GM23248 (cell line): ENCODE measurements around the gene DHRS4L2.
"Not testable (repeated sequence)": the region's sequence is repeated elsewhere in the genome, so short reads cannot be mapped to it uniquely, and the experiment has no call there.

Source experiments
- EZH2 ChIP-seq: fragments of 200-600 bp; sonication (generic); IDR thresholded peaks from 2 replicates; pipeline ENCODE4 v1.6.1; 2018; ENCODE audit warnings: antibody characterized with exemption, mild to moderate bottlenecking; ENCODE audit not compliant: insufficient read depth, poor library complexity, severe bottlenecking
- EZH2phosphoT487 ChIP-seq: fragments of 200-600 bp; sonication (generic); IDR thresholded peaks from 2 replicates; pipeline ENCODE4 v1.6.1; 2018; ENCODE audit warnings: antibody characterized with exemption, moderate library complexity, mild to moderate bottlenecking, low read depth; ENCODE audit not compliant: insufficient read depth

DNA sequence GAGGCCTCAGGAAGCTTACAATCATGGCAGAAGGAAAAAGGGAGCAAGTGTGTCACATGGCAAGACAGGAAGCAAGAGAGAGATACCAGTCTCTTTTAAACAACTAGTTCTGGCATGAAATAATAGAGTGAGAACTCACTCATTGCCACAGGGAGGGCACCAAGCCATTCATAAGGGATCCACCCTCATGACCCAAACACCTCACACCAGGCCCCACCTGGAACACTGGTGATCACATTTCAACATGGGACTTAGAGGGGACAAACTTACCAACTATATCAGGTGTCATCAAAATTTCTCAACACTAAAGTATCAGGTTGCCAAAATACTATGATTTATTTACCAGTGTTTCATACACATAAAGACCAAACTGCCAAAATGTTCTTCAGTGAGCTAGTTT lies 7.3 kb downstream of the DHRS4L2 start:
- not testable (repeated sequence) for TF ChIP-seq EZH2, EZH2phosphoT487
